Posterior vena cava (tissue), 2 donors: Measurements from ENCODE around the gene UGT1A8. TPM values are rescaled to one million over a fixed set of nuclear protein-coding genes. Genes with fewer than 3 reads are reported as not detected.
"Not testable (repeated sequence)": the region's sequence is repeated elsewhere in the genome, so short reads cannot be mapped to it uniquely, and the experiment has no call there.

ENCODE experiments used
- DNase-seq: peaks from one replicate; pipeline ENCODE4 v3.0.0-alpha.2; 2020; ENCODE audit warnings: low spot score
- intact Hi-C, 2 donors: fragments of 100-400 bp; cut with DNase I; formaldehyde crosslinking; loops; one replicate each; pipeline versions ENCODE4 v1.14.1 to v1.14.2; 2022 to 2023
- total RNA-seq, 2 donors: library from RNA; stranded (reverse); fragmentation: NEBNext Ultra II Directional; extraction: Animal tissue kit (Norgen Biotek cat#: 25700); gene quantifications; one replicate each; pipeline ENCODE4 v1.2.1, GENCODE V29; 2021
- donor health status: DM: yes; HTN: yes; CAD: no.
- donor health status: DM: yes; HTN: yes; CAD: no.

Gene UGT1A8
- total RNA-seq, 2 donors from 2014 or later: not detected

- intact Hi-C loops, DNase-seq: not testable (repeated sequence)
These were observed 133.3 kb downstream of the UGT1A8 start for GRCh38 chr2:233750689-233751088.

- DNase-seq, intact Hi-C loops: not testable (repeated sequence)
These were observed 134.0 kb downstream of the UGT1A8 start for GRCh38 chr2:233751212-233752009.

GRCh38 chr2:233754872-233755611 lies 137.6 kb downstream of the UGT1A8 start:
- DNase-seq: no peak
- intact Hi-C loops: no loop called here

GRCh38 chr2:233756429-233757081 lies 139.1 kb downstream of the UGT1A8 start:
- DNase-seq: no peak
- intact Hi-C loops: no loop called here

GRCh38 chr2:233758141-233758540 lies 140.7 kb downstream of the UGT1A8 start:
- no peak for DNase-seq
- intact Hi-C loops: no loop called here

GRCh38 chr2:233758849-233759248 lies 141.4 kb downstream of the UGT1A8 start:
- no peak for DNase-seq
- intact Hi-C loops: no loop called here

GRCh38 chr2:233760043-233760442 lies 142.6 kb downstream of the UGT1A8 start, which contains the start of gene UGT1A1:
UGT1A1 (plus strand) TSS chr2:233760270; CDS start chr2:233760288, 18 bp downstream.
- intact Hi-C loops: no loop called here
- DNase-seq: no peak

GRCh38 chr2:233761040-233761769 lies 143.8 kb downstream of the UGT1A8 start:
- intact Hi-C loops: no loop called here
- DNase-seq: no peak

- intact Hi-C loops: no loop called here
- no peak for DNase-seq
These were observed 146.8 kb downstream of the UGT1A8 start for GRCh38 chr2:233764264-233764663.

GRCh38 chr2:233764761-233765160 lies 147.3 kb downstream of the UGT1A8 start:
- intact Hi-C loops: loop anchor here in 1 of 2 donors (5.0 kb wide), 1 partner anchor 1683 kb away; no protein-coding TSS in a partner anchor
- no peak for DNase-seq

GRCh38 chr2:233766416-233766815 lies 149.0 kb downstream of the UGT1A8 start:
- intact Hi-C loops: loop anchor here in 1 of 2 donors (5.0 kb wide), 1 partner anchor 1681 kb away; no protein-coding TSS in a partner anchor
- no peak for DNase-seq

GRCh38 chr2:233768076-233768475 lies 150.6 kb downstream of the UGT1A8 start:
- no peak for DNase-seq
- intact Hi-C loops: loop anchor here in 1 of 2 donors (5.0 kb wide), 1 partner anchor 1679 kb away; no protein-coding TSS in a partner anchor

GRCh38 chr2:233769260-233769659 lies 151.8 kb downstream of the UGT1A8 start:
- no peak for DNase-seq
- intact Hi-C loops: loop anchor here in 1 of 2 donors (5.0 kb wide), 1 partner anchor 1678 kb away; no protein-coding TSS in a partner anchor

GRCh38 chr2:233772153-233772552 lies 154.7 kb downstream of the UGT1A8 start:
- intact Hi-C loops: no loop called here
- DNase-seq: no peak

GRCh38 chr2:233772583-233772982 lies 155.2 kb downstream of the UGT1A8 start:
- no peak for DNase-seq
- intact Hi-C loops: no loop called here

GRCh38 chr2:233773854-233774253 lies 156.4 kb downstream of the UGT1A8 start:
- intact Hi-C loops: no loop called here
- no peak for DNase-seq

GRCh38 chr2:233775414-233775813 lies 158.0 kb downstream of the UGT1A8 start:
- no peak for DNase-seq
- intact Hi-C loops: no loop called here

- intact Hi-C loops: no loop called here
- no peak for DNase-seq
These were observed 160.6 kb downstream of the UGT1A8 start, which contains the start of gene MROH2A for GRCh38 chr2:233778030-233778429. MROH2A (plus strand) TSS chr2:233778330; CDS start chr2:233779359, 1,029 bp downstream.

GRCh38 chr2:233779722-233780121 lies 162.3 kb downstream of the UGT1A8 start:
- DNase-seq: no peak
- intact Hi-C loops: no loop called here
